H1 (cell line): ENCODE data around the gene CYP27C1.

Experiments
- CHD2 ChIP-seq: IDR thresholded peaks from 2 replicates; pipeline ENCODE4 v1.6.1; 2012; ENCODE audit warnings: low read length, improper control_type of control experiment
- CREB1 ChIP-seq: IDR thresholded peaks from 2 replicates; pipeline ENCODE4 v1.6.1; 2012; ENCODE audit warnings: inconsistent platforms
- EGR1 ChIP-seq: IDR thresholded peaks from 2 replicates; pipeline ENCODE4 v1.6.1; 2011; ENCODE audit warnings: low read depth, low read length, borderline replicate concordance
- EZH2 ChIP-seq: fragments of 200-600 bp; sonication (generic); IDR thresholded peaks from 2 replicates; pipeline ENCODE4 v1.7.1; 2012; ENCODE audit warnings: low read depth, mild to moderate bottlenecking, moderate library complexity, low read length, inconsistent platforms; ENCODE audit not compliant: severe bottlenecking
- HDAC2 ChIP-seq, 2 experiments: fragments of 300-600 bp in 1 of 2; sonication (generic) in 1 of 2; IDR thresholded peaks; 2 replicates each; pipeline ENCODE4 v1.6.1; 2011 to 2012; ENCODE audit warnings: low read depth in 2 of 2, low read length in 2 of 2, mild to moderate bottlenecking in 2 of 2, moderate library complexity in 2 of 2, borderline replicate concordance in 1 of 2, inconsistent platforms in 1 of 2
- KDM5A ChIP-seq: fragments of 200-600 bp; IDR thresholded peaks from 2 replicates; pipeline ENCODE4 v1.7.1; 2012; ENCODE audit warnings: mild to moderate bottlenecking, low read length, inconsistent platforms, mixed read lengths
- NRF1 ChIP-seq: IDR thresholded peaks from 2 replicates; pipeline ENCODE4 v1.6.1; 2011; ENCODE audit warnings: mild to moderate bottlenecking, low read depth, low read length, improper control_type of control experiment
- POLR2A ChIP-seq, 2 experiments: IDR thresholded peaks; 1 replicate in 1 of 2; 2 replicates in 1 of 2; pipeline ENCODE4 v1.6.1; 2011; ENCODE audit warnings: low read depth in 2 of 2, low read length in 2 of 2, mild to moderate bottlenecking in 2 of 2; ENCODE audit errors: control extremely low read depth in 1 of 2
- POLR2AphosphoS5 ChIP-seq: IDR thresholded peaks from 2 replicates; pipeline ENCODE4 v1.6.1; 2011; ENCODE audit warnings: low read depth, low read length
- ZNF274 ChIP-seq: IDR thresholded peaks from 2 replicates; pipeline ENCODE4 v1.7.0; 2012; ENCODE audit warnings: low read length, borderline replicate concordance; ENCODE audit errors: extremely low read depth
- TF ChIP-seq, protein P1 (sequence below), 3 experiments: IDR thresholded peaks; 1 replicate in 2 of 3; 2 replicates in 1 of 3; pipeline versions ENCODE4 v1.5.1 to v1.6.1; 2011; ENCODE audit warnings: low read length in 3 of 3, mild to moderate bottlenecking in 3 of 3, inconsistent platforms in 2 of 3, low read depth in 1 of 3, moderate library complexity in 1 of 3; ENCODE audit not compliant: insufficient read depth in 1 of 3; ENCODE audit errors: control extremely low read depth in 1 of 3
- TF ChIP-seq, protein P2 (sequence below): IDR thresholded peaks from 2 replicates; pipeline ENCODE4 v1.6.1; 2012; ENCODE audit warnings: inconsistent platforms

DNA sequence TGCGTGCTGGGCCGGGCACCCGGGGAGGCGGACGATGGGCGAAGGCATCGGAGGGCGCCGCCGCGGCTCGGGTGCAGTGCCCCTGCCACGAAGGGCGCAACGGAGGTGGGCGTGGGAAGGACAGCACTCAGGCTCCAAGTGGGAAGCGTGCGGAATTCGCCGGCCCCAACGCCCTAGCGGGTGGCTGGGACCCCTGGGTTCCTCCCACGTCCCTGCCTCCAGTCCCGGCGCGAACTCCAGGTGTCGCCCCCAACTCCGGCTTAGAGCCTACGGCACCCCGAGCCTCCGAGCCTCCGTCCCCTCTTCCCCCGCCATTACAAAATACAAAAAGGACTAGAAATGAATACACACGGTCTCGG, 1.3 kb downstream of the CYP27C1 start:
- TF ChIP-seq POLR2A (IDR thresholded peaks at IDR 0.05; ENCODE audit: control extremely low read depth in 1 of 2, low read depth in 2 of 2, low read length in 2 of 2): no peak
- no peak for TF ChIP-seq EZH2
- TF ChIP-seq HDAC2 (IDR thresholded peaks at IDR 0.05; ENCODE audit: borderline replicate concordance in 1 of 2, low read depth in 2 of 2, low read length in 2 of 2): no peak
- no peak for TF ChIP-seq ZNF274
- TF ChIP-seq, protein P1, sequence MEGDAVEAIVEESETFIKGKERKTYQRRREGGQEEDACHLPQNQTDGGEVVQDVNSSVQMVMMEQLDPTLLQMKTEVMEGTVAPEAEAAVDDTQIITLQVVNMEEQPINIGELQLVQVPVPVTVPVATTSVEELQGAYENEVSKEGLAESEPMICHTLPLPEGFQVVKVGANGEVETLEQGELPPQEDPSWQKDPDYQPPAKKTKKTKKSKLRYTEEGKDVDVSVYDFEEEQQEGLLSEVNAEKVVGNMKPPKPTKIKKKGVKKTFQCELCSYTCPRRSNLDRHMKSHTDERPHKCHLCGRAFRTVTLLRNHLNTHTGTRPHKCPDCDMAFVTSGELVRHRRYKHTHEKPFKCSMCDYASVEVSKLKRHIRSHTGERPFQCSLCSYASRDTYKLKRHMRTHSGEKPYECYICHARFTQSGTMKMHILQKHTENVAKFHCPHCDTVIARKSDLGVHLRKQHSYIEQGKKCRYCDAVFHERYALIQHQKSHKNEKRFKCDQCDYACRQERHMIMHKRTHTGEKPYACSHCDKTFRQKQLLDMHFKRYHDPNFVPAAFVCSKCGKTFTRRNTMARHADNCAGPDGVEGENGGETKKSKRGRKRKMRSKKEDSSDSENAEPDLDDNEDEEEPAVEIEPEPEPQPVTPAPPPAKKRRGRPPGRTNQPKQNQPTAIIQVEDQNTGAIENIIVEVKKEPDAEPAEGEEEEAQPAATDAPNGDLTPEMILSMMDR (IDR thresholded peaks at IDR 0.05; ENCODE audit: control extremely low read depth in 1 of 3, insufficient read depth in 1 of 3, low read depth in 1 of 3, low read length in 3 of 3): no peak
- TF ChIP-seq CREB1: no peak
- TF ChIP-seq, protein P2, sequence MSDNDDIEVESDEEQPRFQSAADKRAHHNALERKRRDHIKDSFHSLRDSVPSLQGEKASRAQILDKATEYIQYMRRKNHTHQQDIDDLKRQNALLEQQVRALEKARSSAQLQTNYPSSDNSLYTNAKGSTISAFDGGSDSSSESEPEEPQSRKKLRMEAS: no peak
- TF ChIP-seq POLR2AphosphoS5: no peak
- no peak for TF ChIP-seq KDM5A
- no peak for TF ChIP-seq EGR1
- TF ChIP-seq NRF1: no peak
- TF ChIP-seq CHD2: no peak
